GM21737 (cell line): Measurements from ENCODE around the gene C15orf39.

Source experiments
- ATAC-seq: cut with Tn5 transposase; IDR thresholded peaks from one replicate; pipeline ENCODE4 v1.9.1; 2021; ENCODE audit warnings: mild to moderate bottlenecking, moderate library complexity; ENCODE audit not compliant: unreplicated experiment

The C15orf39 gene

DNA sequence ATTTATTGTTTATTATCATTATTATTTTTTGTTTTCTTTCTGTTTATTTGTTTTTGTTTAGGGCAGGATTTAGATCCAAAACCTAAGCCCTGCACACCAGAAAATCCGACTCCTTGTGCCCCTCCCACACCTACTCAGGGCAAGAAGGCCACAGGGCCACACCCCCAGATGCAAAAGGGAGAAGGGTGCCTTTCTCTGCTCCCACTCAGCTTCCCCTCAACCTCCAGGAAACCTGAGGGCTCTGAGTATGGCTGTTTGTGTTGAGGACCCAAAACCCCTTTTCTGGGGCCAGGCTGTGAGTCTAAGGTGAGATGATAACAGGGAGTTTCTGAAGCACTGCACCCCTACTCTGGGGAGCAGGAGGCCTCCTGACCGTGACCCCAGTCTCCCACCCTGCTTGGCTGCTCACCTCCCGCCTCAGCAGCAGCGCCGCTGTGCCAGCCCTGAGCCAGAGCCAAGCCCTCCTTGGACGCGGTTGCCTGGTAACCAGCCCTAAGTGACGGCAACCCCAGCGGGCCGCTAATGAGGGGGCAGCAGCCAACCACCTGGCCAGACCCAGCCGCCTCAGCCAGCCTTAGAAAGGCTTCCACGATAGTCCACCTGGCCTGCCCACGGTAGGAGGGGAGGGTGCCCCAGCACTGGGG lies 6.4 kb upstream of the C15orf39 start:
- ATAC-seq, result no peak

DNA sequence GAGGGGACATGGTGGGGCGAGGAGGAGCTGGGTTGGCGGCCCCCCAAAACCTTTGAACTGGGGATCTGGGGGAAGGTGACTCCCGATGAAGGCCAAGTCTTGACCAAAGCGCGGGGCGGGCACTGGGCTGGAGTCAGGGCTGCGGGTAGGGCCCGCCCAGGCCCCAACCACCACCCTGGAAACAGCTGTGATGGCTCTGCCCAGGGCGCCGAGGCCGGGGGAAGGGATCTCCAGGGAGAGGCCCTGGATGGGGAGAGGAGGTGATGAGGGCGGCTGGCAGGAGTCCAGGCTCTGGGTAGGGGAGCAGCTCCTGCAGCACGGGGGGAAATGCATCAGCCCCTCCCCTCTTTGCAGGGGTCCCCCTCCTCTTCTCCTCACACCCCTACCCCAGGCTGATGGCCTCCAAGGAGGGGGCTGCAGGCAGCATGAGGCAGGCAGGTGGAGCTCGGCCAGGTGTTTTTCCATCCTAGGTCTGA lies 5.9 kb upstream of the C15orf39 start:
- no peak for ATAC-seq

DNA sequence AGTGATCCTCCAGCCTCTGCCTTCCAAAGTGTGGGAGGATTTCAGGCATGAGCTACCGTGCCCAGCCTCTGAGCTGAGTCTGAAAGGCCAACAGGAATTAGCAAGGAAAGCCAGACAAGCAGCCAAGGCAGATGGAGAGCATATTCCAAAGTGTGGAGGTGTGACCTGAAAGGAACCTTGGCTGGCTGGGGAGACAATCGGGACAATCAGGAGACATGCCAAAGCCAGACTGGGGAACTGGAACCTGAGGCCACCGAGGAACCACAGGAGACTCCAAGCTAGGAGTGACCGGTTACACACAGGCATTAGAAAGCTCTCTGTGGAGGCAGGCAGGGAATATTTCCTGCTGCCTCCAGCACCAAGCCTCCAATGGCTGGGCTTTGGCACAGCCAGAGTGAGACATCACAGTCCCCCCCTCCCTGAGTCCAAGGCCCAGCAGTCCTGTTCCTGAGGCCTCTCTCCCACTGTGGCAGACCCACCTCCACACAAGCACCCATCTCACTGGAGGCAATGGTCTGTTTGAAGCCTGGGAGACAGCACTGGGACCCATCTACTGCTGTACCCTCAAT lies 4.5 kb upstream of the C15orf39 start:
- ATAC-seq, result no peak

DNA sequence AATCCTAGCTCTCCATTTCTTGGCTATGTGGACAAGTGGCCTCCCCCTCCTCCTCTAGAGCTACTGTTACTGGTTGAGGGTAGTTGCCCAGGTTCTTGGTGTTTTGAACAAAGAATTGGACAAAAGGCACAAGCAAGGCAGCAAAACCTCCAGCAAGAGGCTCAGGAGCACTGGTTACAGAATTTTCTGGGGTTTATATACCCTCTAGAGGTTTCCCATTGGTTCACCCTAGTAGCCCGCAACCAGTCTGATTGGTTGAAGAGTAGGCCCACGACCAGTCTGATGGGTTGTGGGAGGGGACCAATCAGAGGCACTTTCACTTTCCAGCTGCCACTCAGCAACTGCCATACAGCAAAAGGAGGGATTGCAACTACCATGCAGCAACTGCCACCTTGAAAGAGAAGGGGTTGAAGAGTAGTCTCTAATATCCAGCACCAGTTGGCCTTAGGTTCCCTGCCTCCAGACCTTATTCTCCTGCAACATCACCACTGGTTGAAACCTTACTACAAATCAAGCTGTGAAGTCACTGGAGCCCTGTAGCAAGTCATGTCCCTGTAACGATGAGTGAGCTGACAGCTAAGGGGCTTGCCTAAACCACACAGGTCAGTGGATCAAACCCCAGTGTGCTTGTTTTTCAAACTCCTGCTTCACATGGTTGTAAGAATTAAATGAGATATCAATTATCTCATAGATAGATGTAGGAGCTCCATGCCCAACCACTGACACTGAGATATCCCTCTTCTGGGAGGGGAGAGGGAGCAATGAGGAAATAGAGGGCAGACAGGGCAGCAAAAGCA lies 2.9 kb upstream of the C15orf39 start:
- ATAC-seq, result no peak

DNA sequence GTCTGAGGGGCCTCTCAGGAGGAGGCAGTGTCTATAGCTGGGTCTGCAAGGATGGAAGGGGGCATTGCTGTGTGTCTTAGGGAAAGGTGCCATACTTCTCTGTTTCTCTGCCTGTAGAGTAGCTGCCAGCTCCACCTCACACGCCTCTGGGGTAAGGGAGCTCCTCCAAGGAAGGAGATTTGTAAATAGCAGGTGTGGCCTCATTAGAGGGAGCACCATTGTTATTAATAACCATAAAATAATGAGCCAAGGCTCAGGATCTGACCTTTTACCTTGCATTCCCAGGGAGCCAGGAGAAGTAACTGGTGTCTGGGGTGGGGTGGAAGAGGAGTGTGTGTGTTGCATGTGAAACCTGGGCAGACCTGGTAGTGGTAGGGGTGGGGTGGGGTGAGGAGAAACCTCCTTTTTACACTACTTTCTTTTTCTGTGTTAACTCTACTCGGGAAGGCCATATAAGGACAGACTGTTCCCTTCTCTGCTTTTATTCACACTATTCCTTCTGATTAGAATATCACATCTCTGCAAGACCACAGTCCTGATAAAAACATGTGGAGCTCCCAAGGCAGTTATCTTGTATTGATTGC lies 2.2 kb upstream of the C15orf39 start:
- ATAC-seq, result no peak

DNA sequence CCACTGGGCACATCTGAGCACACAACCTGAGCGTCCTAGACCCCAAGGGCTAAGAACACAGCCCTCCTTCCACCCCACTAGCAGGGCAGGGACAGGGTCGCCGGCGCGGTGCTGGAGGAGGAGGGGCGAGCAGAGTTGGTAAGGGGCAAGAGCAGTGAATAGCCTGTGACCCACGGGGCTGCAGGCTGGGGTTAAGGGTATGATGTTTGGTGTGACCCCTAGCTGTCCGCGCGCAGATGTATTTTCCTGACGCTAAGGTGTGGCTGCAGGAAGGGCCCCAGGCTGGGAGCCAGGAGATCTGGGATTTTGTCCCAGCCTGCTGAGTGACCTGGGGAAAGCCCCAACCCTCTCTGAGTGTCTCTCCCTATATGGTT lies 1.3 kb upstream of the C15orf39 start:
- no peak for ATAC-seq

DNA sequence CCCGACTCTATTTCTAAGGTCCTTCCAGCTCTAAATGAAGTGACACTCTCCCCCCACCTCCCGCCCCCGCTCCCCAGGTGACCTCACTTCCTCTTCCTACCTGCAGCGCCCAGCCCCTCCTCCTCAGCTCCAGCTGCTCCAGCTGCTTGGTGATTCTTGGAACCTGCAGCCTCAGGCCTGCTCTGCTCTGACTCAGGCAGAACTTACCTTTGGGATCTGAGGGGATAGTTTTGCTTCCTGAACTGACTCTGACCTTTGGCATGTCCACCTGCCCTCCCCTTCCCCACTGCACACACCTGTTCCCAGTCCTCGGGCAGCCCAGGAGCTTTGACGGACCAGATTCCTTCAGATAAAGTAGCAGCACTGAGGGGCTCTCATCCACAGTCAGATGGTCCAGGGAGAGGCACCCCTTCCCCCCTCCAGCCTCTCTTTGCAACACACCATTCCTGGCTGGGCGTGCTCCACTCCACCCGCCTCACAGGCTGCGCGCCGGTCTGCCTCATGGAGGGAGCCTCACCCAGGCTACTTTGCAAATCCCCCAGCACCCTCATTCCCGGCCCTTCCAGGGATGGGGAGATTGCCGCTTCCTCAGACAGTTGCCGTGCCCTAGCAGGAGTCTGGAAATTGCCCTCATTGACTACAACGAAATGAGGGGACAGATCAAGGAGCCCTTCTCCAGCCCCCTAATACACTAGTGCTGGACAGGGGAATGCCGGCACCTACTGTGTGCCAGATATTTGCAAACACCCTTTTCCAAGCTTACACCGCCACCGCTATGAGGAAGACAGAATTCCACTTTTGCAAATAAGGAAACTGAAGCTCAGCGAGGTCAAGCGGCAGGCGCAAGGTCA lies 692 bp upstream of the C15orf39 start:
- ATAC-seq, result no peak

DNA sequence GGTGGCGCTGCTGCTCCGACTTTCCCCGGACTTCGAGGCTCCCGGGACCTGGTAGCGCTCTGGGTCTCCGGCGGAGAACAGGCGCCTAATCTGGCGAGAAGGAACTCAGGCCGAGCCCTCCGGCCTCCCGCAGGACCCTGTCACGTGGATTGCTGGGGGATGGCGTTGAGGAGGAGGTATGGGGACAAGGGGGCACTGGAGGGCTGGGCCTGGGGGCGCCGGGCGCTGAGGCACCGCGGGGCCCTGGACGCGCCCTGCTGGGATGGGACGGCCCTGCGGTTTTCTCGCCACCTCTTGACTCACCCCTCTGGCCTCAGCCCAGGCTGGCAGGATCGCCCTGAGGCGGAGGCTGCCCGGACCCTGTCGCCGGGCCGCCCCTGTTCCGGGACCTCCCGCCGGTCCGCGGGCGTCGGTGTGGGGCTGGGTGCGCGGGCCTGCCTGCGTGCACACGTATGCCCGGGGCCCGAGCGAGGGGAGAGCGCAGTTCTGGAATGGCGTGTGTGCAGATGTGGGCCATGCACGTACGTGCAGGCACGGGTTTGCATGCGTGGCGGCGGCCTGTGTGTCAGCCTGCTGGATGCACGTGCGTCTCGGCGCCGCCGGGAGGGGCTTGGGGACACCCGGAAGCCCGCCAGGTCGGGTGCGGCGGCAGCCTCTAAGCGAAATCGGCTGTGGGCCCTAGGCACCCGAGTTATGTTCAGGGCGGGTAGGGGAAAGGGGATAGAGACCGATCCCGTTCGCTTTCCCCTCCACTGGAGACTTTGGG lies 752 bp downstream of the C15orf39 start:
- ATAC-seq, result peak; percentile 26

DNA sequence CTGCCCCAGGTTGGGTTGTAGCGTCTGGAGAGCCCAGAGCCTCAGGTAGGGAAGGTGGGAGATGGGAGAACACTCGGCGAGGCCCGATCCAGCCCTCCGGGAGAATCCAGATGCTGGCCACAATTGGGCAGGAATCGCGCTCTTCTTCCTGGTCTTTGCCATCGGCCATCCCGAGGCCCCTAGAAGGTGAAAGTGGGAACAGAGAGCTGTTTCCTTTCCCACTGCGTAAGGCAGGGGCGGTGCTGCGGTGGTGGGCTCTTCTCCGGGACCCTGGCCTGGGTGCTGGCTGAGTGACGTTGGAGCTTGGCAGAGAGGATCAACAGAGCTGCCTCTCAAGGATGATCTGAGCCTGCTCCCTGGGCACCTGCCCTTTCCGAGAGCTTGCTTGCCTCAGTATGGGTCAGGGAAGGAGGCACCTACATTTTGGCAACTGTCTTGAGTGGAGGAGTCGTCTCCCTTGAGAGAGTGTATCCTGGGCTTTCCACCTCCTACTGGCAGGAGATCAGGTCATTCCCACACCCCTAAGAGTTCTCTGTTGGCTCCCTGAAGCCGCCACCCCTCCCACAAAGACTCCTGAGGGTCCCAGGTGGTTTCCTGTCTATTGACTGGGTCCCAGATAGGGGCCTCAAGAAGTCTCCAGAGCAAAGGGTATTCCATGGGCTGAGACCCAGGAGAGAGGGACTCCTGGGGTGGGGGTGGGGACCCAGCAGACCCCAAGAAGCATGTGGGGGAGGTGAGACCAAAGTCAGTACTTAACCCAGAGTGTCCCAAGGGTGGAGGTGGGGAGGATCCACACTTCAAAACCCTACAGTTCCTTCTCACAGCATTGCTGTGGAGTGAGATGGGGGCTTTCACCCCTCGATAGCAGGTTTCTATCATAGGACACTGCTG lies 1.6 kb downstream of the C15orf39 start:
- no peak for ATAC-seq

DNA sequence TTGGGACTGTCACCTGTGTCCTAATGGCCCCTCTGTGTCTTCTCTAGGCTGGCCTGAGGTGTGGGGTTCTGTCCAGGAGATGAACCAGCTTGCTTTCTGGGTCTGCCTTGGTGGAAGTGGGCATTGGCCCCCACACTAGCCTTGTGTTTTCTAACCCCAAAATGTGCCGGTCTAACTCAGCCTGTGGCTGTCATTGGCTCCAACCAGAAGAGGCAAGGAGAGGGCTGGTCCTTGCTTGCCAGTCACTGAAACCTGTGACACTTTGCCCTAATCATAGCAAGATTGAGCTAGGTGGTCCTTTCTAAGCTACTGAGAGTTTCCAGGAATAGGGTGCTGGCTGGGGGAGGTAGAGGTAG lies 2.2 kb downstream of the C15orf39 start:
- ATAC-seq, result no peak

DNA sequence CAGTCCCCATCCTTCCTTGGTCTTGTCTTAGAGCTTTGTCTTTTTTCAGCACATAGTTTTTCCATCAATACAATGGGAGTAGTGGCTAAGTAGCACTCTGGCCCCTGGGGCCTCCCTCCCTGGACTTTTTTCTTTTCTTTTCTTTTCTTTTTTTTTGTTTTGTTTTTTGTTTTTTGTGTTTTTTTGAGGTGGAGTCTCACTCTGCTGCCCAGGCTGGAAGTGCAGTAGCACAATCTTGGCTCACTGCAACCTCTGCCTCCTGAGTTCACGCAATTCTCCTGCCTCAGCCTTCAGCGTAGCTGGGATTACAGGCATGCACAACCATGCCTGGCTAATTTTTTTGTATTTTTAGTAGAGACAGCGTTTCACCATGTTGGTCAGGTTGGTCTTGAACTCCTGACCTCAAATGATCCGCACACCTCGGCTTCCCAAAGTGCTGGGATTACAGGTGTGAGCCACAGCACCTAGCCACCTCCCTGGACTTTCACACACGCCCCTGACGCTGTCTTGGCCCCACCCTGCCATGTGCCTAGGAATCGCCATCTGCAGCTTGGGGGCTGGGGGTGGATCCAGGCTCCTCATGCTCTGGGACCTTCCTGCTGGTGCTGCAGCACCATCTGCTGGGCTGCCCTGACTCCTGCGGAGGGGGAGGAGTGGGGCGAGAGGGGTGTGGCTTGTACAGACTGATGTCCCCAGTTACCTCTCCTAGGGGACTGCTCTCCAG lies 2.8 kb downstream of the C15orf39 start:
- ATAC-seq, result peak; percentile 29

DNA sequence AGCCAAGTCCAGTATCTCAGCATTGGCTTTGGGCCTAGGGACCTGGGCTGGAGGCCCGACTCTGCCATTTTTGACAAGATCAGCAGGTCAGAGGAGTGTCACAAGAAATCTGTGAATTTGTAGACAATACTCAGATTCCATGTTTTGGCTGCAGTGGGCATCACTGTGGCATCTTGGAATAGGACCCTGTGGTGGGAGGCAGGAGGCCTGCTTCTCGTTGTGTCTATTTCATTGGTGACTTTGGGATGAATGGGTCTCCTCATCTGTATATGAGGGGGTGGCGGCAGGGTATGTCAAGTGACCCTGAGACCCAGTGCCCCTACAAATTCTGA lies 3.3 kb downstream of the C15orf39 start:
- no peak for ATAC-seq

DNA sequence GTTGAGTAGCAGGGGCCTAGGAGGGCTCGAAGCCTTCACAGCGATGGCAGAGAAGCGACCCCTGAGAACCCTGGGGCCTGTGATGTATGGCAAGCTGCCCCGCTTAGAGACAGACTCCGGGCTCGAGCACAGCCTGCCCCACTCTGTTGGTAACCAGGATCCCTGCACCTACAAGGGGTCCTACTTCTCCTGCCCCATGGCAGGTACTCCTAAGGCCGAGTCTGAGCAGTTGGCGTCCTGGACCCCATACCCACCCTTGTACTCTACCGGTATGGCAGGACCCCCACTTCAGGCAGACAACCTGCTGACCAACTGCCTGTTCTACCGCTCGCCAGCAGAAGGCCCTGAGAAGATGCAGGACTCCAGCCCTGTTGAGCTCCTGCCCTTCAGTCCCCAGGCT lies 4.3 kb downstream of the C15orf39 start:
- ATAC-seq, result no peak

DNA sequence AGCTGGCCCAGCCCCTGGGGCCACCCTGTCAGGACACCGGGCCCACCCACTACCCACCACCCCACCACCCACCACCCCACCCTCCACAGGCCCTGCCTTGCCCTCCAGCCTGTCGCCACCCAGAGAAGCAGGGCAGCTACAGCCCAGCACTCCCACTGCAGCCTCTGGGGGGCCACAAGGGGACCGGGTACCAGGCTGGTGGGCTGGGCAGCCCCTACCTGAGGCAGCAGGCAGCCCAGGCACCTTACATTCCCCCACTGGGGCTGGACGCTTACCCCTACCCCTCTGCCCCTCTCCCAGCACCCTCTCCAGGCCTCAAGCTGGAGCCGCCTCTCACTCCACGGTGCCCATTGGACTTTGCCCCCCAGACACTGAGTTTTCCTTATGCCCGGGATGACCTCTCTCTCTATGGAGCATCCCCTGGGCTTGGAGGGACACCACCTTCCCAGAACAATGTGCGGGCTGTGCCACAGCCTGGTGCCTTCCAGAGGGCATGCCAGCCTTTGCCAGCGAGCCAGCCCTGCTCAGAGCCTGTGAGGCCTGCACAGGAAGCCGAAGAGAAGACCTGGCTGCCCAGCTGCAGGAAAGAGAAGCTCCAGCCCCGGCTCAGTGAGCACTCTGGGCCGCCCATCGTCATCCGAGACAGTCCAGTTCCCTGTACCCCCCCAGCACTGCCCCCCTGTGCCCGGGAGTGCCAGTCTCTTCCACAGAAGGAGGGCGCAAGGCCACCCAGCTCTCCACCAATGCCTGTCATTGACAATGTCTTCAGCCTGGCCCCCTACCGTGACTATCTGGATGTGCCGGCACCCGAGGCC lies 5.3 kb downstream of the C15orf39 start:
- ATAC-seq, result no peak

DNA sequence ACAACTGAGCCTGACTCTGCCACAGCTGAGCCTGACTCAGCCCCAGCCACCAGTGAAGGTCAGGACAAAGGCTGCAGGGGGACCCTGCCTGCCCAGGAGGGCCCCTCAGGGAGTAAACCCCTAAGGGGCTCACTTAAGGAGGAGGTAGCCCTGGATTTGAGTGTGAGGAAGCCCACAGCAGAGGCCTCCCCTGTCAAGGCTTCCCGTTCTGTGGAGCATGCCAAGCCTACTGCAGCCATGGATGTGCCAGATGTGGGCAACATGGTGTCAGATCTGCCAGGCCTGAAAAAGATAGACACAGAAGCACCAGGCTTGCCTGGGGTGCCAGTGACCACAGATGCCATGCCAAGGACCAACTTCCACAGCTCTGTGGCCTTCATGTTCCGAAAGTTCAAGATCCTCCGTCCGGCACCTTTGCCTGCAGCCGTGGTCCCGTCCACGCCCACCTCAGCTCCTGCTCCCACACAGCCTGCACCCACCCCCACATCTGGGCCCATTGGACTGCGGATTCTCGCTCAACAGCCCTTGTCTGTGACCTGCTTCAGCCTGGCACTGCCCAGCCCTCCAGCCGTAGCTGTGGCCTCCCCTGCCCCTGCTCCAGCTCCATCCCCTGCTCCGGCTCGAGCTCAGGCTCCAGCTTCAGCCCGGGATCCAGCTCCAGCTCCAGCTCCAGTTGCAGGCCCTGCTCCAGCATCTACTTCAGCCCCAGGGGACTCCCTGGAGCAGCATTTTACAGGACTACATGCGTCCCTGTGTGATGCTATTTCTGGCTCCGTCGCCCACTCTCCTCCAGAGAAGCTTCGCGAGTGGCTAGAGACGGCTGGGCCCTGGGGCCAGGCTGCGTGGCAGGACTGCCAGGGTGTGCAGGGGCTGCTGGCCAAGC lies 6.2 kb downstream of the C15orf39 start:
- ATAC-seq, result no peak

DNA sequence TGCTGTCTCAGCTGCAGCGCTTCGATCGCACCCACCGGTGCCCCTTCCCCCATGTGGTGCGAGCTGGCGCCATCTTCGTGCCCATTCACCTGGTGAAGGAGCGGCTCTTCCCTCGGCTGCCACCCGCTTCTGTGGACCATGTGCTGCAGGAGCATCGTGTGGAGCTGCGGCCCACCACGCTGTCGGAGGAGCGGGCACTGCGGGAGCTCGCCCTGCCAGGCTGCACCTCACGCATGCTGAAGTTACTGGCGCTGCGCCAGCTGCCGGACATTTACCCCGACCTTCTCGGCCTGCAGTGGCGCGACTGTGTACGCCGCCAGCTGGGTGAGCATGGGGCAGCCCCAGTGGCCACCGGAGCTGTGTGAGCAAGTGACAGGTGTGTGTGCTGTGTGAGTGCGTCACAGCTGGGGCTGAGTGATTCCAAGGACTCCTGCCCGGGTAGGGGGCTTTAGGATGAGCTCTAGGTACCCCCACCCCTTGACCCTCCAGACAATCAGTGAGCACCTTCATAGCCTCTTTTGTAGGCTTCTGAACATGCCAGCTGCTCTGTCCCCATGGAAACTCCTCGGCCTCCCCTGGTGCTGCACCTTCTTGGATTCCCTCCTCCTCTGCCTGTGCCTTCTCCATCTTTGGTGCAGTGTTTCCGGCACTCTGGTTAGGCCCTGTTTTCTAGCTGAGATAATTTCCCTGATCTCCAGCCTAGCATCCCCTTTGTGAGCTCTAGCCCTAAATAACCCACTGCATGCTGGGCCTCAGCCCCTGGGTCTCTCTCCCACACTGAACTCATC lies 7.0 kb downstream of the C15orf39 start:
- ATAC-seq, result no peak
